IPS-20b (cell line): ENCODE results near the gene CGREF1.

ENCODE experiments used
- H3K27ac ChIP-seq: one replicate; pipeline ENCODE4 v1.5.1; 2013; ENCODE audit warnings: low read length
- H3K27me3 ChIP-seq: 2 replicates; pipeline ENCODE4 v1.6.1; 2013; ENCODE audit warnings: mild to moderate bottlenecking, low read length, inconsistent platforms; ENCODE audit not compliant: insufficient read depth
- H3K36me3 ChIP-seq: 2 replicates; pipeline ENCODE4 v1.6.1; 2013; ENCODE audit warnings: low read depth, mild to moderate bottlenecking, inconsistent platforms, low read length, moderate library complexity; ENCODE audit not compliant: insufficient read depth
- H3K4me1 ChIP-seq: 2 replicates; pipeline ENCODE4 v1.6.1; 2013; ENCODE audit warnings: mild to moderate bottlenecking, control low read depth, inconsistent platforms, low read length, moderate library complexity; ENCODE audit not compliant: insufficient read depth
- H3K4me3 ChIP-seq: 2 replicates; pipeline ENCODE4 v1.5.1; 2013; ENCODE audit warnings: mild to moderate bottlenecking, low read length, inconsistent platforms
- H3K9ac ChIP-seq: 2 replicates; pipeline ENCODE4 v1.6.1; 2013; ENCODE audit warnings: low read depth, mild to moderate bottlenecking, inconsistent platforms, low read length, moderate library complexity
- H3K9me3 ChIP-seq: 2 replicates; pipeline ENCODE4 v1.6.1; 2013; ENCODE audit warnings: mild to moderate bottlenecking, low read depth, low read length, inconsistent platforms; ENCODE audit not compliant: insufficient read depth

CGREF1 gene

DNA sequence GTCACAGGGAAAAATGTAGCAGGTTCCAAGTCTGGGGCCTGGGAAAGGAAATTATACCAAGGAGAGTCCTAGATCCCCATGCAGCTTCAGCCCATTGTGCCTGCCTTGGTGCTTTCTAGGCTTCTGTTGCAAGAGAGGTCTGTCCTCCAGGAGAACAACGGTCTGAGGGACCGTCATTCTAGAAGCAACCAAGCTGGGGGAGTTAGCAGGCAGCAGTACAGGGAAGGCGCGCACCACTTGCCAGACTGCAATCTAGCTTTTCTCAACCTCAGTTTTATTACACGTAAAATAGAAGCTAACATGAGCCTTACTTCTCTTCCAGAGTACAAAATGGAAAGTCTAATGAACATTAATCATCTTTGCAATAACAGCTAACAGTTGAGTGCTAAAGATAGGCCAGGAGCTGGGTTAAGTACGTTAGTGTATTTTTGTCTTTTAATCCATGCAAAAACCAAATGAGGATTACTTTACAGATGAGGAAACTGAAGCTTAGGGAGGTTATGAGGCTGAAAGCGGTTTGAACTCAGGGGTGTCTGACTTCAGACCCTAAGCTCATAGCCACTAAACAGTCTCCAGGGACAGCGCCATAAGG is 31.8 kb upstream of the CGREF1 start:
- no peaks in the 10 kb centered on the region for H3K4me1 ChIP-seq
- no peak overlapping the region for H3K27ac ChIP-seq
- H3K4me3 ChIP-seq: no peak overlapping the region
- H3K9ac ChIP-seq: no peak overlapping the region
- H3K27me3 ChIP-seq: no peaks in the 10 kb centered on the region
- H3K36me3 ChIP-seq: no peaks in the 10 kb centered on the region
- no peaks in the 10 kb centered on the region for H3K9me3 ChIP-seq

GRCh38 chr2:27149570-27150405 is 30.9 kb upstream of the CGREF1 start:
- no peak overlapping the region for H3K4me3 ChIP-seq
- no peak overlapping the region for H3K27ac ChIP-seq
- H3K9ac ChIP-seq: no peak overlapping the region
- no peaks in the 10 kb centered on the region for H3K27me3 ChIP-seq
- no peaks in the 10 kb centered on the region for H3K36me3 ChIP-seq
- no peaks in the 10 kb centered on the region for H3K4me1 ChIP-seq
- H3K9me3 ChIP-seq: no peaks in the 10 kb centered on the region

DNA sequence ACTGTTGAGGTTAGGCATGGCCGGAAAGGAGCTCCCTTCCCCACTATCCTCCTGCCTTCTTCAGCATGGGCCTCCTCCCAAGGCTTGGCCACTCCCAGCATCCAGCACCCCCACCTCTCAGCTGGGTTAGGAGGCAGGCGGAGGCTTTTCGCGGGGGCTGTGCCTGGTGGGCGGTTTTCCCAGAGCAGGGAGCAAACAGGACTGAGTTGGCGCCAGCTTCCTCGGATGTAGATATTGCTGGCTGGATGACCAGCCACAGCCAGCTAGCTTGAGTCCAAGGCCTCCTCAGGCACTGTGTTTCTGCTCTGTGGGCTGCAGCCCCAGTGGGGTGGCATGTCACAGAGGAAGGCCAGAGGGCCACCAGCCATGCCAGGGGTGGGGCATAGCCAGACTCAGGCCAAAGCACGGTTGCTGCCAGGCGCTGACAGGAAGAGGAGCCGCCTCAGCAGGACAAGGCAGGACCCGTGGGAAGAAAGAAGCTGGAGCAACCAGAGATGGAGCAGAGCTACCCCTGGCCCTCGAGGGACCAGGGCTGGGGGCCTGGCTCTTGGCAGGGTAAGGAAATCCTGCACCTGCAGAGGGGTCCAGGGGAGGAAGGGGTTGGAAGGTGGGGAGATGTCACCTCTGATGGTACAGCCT is 30.0 kb upstream of the CGREF1 start, which contains the start of gene TCF23:
Gene TCF23 (plus strand): TSS at position 204 of the 639 bp plus-strand sequence. CDS start 130 bp downstream, at position 334.
- H3K27me3 ChIP-seq: no peaks in the 10 kb centered on the region
- no peaks in the 10 kb centered on the region for H3K9me3 ChIP-seq
- no peaks in the 10 kb centered on the region for H3K4me1 ChIP-seq
- H3K4me3 ChIP-seq: no peak within 1 kb of the TSS
- no peak within 1 kb of the TSS for H3K9ac ChIP-seq
- H3K27ac ChIP-seq: no peak within 1 kb of the TSS
- H3K36me3 ChIP-seq: no peaks in the 10 kb centered on the region

- Histone ChIP-seq H3K9ac (no peak overlapping the region), H3K4me3 (no peak overlapping the region), H3K27me3 (peaks cover 6% of the 10 kb centered on the region), H3K27ac (no peak overlapping the region), H3K9me3 (no peaks in the 10 kb centered on the region), H3K4me1 (no peaks in the 10 kb centered on the region), H3K36me3 (no peaks in the 10 kb centered on the region)
Observed at GRCh38 chr2:27147935-27148334, 29.0 kb upstream of the CGREF1 start.

DNA sequence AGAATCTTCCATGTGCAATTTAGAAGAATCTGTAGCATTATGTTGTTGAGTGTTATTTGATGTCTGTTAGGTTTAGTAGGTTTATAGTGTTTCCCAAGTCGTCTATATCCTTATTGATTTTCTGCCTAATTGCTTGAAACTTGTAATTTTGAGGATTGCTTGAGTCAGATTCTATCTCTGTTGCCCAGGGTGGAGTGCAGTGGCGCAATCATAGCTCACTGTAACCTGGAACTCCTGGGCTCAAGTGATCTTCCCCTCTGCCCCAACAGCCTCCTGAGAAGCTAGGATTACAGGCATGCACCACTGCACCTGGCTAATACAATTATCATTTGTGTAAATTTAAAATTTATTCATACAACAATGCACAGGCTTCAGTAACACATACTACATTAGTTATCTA is 26.8 kb upstream of the CGREF1 start:
- no peak overlapping the region for H3K4me3 ChIP-seq
- H3K36me3 ChIP-seq: no peaks in the 10 kb centered on the region
- H3K9ac ChIP-seq: no peak overlapping the region
- H3K9me3 ChIP-seq: no peaks in the 10 kb centered on the region
- H3K27me3 ChIP-seq: peaks cover 10% of the 10 kb centered on the region
- no peaks in the 10 kb centered on the region for H3K4me1 ChIP-seq
- H3K27ac ChIP-seq: no peak overlapping the region

GRCh38 chr2:27143285-27143684 is 24.4 kb upstream of the CGREF1 start:
- no peak overlapping the region for H3K4me3 ChIP-seq
- H3K4me1 ChIP-seq: no peaks in the 10 kb centered on the region
- H3K27ac ChIP-seq: no peak overlapping the region
- peaks cover 10% of the 10 kb centered on the region for H3K27me3 ChIP-seq
- no peaks in the 10 kb centered on the region for H3K36me3 ChIP-seq
- no peak overlapping the region for H3K9ac ChIP-seq
- no peaks in the 10 kb centered on the region for H3K9me3 ChIP-seq

DNA sequence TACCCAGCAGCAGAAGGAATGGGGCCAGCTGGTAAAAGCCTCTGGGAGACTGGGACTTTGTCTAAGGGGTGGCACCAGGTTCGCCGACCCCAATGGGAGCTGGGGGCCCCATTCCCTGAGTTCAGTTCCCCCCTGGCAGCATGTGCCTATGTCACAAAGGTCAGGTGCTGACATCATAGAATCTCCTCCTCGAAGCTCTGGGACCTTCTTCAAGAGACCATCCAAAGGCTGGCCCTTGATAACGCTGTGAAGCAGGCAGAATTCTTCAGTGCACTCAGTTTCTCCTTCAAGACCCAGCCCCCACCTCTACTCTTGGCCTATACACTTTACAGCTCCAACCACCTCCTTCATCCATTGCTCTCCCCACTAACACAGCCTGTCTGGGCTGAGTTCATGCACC is 20.4 kb upstream of the CGREF1 start, which contains the start of gene PRR30:
Gene PRR30 (minus strand): TSS at position 101 of the 400 bp plus-strand sequence. CDS start 1,081 bp downstream, outside the sequence.
- Histone ChIP-seq H3K9ac (no peak within 1 kb of the TSS), H3K36me3 (no peaks in the 10 kb centered on the region), H3K4me3 (no peak within 1 kb of the TSS)

DNA sequence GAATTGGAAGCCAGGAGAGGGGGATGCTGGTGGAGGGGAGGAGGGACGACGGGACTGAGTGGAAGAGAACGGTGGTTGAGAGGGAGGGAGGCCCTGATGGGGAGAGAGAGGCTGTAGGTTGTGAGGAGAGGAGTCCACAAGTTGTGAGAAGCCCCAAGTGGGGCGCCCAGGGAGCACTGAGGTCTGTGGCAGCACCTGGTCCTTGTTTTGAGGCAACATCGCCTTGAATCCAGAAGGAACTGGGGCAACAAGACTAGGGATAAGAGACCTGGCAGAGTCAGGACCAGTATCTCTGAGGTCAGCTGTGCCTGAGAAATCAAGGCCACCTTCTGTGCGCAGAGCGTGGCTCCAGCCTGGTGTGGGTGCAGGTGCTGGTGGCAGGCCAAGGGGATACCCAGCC is 19.2 kb upstream of the CGREF1 start:
- H3K9ac ChIP-seq: no peak overlapping the region
- peaks cover 6% of the 10 kb centered on the region for H3K27me3 ChIP-seq
- no peak overlapping the region for H3K27ac ChIP-seq
- H3K4me3 ChIP-seq: no peak overlapping the region
- no peaks in the 10 kb centered on the region for H3K9me3 ChIP-seq
- H3K36me3 ChIP-seq: no peaks in the 10 kb centered on the region
- H3K4me1 ChIP-seq: peaks cover 6% of the 10 kb centered on the region

More for the DNA sequence above, 20.4 kb upstream of the CGREF1 start, which contains the start of gene PRR30:
- H3K27ac ChIP-seq: no peak within 1 kb of the TSS
- H3K9me3 ChIP-seq: no peaks in the 10 kb centered on the region
- no peaks in the 10 kb centered on the region for H3K4me1 ChIP-seq
- peaks cover 10% of the 10 kb centered on the region for H3K27me3 ChIP-seq

- peaks cover 8% of the 10 kb centered on the region for H3K4me1 ChIP-seq
- H3K4me3 ChIP-seq: no peak overlapping the region
- no peaks in the 10 kb centered on the region for H3K27me3 ChIP-seq
- no peak overlapping the region for H3K9ac ChIP-seq
- no peaks in the 10 kb centered on the region for H3K9me3 ChIP-seq
- H3K27ac ChIP-seq: no peak overlapping the region
- peaks cover 7% of the 10 kb centered on the region for H3K36me3 ChIP-seq
Observed at GRCh38 chr2:27137322-27137935, 18.5 kb upstream of the CGREF1 start.

- no peaks in the 10 kb centered on the region for H3K9me3 ChIP-seq
- peaks cover 8% of the 10 kb centered on the region for H3K4me1 ChIP-seq
- H3K36me3 ChIP-seq: peaks cover 13% of the 10 kb centered on the region
- no peak overlapping the region for H3K9ac ChIP-seq
- no peaks in the 10 kb centered on the region for H3K27me3 ChIP-seq
- no peak overlapping the region for H3K4me3 ChIP-seq
- no peak overlapping the region for H3K27ac ChIP-seq
Observed at GRCh38 chr2:27136751-27137150, 17.8 kb upstream of the CGREF1 start.

DNA sequence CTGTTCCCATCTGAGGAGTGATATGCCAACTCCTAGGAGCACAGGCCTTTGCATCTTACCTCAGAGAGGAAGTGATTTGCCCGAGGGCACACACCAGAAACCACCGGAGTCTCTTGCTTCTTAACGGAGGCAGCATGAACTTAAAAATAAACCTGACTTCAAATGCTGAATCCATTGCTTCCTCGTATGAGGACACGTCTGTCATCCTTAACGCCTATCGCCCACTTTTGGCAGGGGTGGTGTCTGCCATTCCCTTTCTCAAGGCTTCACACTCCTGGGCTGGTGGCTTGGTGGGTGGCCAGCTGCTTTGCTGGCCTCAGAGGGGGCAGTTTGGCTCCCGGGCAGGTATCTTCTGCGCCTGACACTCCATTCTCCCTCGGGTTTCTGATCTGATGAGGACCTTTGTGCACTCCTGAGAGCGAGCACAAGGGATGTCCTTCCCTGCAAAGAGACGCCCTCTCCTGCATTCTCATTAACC is 16.6 kb upstream of the CGREF1 start:
- Histone ChIP-seq H3K4me3 (no peak overlapping the region), H3K9ac (no peak overlapping the region), H3K9me3 (no peaks in the 10 kb centered on the region), H3K36me3 (peaks cover 26% of the 10 kb centered on the region), H3K4me1 (peaks cover 8% of the 10 kb centered on the region), H3K27ac (no peak overlapping the region), H3K27me3 (no peaks in the 10 kb centered on the region)
